HG02642 (cell line): Measurements from ENCODE around the gene ZG16B.

ENCODE experiments used
- ATAC-seq: cut with Tn5 transposase; IDR thresholded peaks from one replicate; pipeline ENCODE4 v1.9.1; 2021; ENCODE audit warnings: mild to moderate bottlenecking; ENCODE audit not compliant: unreplicated experiment, poor library complexity

Gene ZG16B

DNA sequence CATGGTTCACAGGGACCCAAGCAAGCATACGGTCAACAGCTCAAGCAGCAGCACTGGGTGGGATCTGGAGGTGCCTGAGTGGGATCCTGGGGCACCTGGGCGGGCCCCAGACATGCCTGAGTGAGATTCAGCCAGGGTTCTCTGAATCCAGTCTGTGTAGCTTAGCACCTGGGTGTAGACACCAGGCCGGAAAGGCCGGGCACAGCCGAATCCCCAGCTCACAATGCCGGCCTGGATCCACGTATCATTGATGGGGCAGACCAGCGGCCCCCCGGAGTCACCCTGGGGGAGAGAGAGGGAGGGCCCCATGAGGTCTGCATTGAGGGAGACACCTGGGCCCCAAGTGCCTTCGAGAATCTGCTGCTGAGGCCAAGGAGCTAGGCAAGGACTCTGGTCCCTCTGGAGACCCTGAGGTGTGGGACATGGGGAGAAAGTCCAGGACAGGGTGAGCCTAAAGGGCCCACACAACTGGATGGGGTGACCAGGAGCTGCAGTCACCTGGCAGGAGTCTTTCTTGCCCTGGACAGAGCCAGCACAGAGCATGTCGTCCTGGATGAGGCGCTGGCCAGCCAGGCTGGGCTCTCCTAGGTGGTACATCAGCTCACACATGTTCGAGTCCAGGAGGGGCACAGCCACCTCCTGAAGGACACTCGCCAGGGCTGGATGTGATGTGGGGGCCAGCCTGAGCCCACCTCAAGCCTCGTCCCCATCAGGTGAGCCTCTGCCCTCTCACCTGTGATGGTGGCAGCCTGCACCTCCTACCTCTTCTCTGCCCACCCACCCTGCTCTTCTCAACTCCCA is 9.7 kb downstream of the ZG16B start:
- no peak for ATAC-seq

DNA sequence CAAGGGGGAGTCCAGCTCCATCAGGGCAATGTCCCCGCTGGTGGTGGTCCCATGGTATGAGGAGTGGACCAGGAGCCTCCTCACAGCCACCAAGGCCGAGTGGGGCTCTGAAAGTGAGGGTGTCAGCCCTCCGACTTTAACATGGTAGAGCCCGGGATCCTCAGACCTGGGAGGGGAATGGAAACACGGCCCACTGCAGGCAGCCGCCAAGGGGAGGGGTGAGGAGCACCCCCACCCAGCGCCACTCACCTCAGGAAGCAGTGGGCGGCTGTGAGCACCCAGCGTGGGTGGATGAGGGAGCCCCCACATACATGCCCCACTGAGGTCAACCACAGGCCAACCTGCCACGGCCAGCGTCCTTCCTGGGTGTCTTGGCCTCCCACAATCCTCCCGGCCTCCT is 10.8 kb downstream of the ZG16B start:
- ATAC-seq: no peak

DNA sequence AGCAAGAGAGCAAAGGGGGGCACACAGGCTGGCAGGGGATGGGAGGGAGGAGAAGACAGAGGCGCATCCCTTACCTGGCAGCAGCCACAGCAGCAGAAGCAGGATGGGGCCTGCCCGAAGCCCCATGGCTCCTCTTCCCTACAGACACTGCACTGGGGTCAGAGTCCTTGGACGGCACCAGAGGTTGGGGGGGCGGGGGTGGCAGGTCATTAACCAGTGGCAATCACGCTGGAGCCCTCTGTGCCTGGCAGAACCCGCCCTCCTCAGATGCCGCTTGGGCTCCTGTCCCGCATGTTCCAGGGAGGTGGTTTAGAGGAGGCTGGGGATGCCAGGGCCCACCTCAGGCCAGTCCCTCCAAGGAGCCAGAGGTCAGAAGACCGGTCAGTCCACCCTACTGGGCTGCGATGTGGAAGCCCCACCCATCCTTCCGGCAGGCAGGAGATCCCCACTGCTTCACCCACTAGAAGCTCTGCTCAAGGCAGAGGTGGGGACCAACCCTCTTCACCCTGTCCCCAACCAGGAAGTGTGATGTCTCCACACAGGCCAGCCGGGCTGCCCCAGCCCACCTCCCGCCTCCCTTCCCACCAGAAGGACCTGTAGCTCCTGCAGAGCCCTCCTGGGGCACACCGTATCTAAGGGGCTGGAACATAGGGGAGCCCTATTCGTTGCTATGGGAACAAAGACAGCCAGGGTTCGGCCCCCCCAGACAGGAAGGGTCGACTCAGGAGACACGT is 11.7 kb downstream of the ZG16B start:
- ATAC-seq: no peak

DNA sequence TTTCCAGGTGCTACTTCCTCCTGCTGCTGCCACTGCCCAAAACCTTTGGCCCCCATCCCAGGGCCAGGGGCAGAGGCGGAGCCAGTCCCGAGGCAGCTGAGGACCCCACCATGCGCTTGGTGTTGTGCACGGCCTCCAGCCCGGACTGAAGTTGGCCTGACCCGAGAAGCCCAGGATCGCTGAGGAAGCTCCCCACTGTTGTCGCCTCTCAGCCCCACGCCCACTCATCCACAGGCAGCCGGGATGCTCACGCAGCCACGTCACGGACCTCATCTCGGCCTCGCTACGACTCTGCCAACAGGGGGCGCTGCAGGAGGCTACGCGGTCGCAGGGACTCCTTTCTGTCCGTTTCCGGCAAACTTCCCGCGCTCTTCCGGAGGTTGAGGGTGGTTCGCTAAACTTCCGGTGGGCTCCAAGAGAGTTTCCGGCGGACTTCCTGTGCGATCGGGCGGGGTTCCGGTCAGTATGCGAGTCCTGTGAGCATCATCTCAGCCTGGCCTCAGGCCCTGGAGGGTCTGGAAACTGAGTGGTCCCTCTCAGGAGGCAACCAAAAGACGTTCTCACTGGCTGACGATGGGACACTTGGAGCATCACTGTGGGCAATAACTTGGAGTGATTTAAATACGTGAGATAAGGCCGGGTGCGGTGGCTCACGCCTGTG is 12.4 kb downstream of the ZG16B start:
- no peak for ATAC-seq

DNA sequence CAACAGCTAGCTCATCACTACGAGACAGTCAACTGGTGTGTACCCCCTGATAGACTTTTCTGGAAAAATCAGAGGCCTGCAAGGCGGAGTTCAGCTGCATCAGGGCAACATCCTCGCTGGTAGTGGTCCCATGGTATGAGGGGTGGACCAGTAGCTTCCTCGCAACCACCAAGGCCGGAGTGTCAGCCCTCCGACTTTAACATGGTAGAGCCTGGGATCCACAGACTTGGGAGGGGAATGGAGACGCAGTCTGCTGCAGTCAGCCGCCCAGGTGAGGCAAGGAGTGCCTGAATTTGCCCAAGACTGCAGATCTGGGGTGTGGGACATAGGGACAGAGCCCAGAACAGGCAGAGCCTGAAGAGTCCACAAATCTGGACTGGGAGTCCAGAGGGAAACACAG is 13.4 kb downstream of the ZG16B start:
- no peak for ATAC-seq

DNA sequence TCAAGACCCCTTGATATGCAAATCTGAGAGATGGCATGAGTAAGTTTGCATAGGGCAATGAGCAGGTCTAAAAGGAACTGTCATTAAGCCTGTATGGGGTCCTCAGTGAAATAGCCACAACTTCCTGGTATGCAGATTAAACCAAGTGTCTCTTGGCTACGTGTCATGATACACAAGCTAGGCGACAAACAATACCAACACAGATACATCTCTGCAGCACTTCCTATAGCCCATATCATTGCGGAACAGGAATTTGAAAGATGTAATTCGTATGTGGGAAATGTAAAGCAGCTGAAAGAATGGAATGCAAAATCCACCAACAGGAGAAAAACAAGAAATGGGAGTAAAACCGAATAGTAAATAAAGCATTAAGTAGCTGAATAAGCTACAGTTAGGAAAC is 15.0 kb downstream of the ZG16B start:
- ATAC-seq: no peak

DNA sequence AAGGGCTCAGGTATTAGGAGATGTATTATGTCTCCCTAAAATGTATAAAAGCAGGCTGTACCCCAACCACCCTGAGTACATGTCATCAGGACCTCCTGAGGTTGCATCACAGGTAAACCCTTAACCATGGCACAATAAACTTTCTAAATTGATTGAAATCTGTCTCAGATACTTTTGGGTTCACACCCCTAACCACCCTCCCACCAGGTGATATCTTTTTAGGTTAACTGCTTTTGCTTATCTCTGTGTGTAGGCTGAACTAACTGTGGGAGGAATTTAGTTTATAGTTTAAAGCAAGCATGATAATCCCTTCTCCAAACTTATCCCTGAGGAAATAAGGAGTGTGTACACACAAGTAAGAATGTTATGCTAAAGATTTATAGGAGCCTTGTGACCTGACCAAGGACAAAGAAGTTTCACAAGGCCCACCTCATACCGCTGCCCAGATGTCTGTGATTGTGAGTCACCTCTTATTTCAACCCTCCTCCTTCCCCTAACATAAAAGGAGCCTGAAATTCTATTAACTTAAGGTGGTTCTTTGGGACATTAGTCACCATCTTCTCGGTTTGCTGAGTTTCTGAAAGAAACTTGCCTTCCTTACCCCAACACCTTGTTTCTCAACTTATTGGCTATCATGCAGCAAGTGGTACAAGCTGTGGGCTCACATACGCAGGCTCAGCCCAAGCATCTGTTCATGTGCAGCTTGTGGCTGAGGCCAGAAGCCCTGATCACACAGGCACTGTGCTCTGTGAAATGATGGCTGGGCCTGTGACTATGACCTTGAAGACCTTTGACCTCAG is 16.6 kb downstream of the ZG16B start:
- no peak for ATAC-seq

DNA sequence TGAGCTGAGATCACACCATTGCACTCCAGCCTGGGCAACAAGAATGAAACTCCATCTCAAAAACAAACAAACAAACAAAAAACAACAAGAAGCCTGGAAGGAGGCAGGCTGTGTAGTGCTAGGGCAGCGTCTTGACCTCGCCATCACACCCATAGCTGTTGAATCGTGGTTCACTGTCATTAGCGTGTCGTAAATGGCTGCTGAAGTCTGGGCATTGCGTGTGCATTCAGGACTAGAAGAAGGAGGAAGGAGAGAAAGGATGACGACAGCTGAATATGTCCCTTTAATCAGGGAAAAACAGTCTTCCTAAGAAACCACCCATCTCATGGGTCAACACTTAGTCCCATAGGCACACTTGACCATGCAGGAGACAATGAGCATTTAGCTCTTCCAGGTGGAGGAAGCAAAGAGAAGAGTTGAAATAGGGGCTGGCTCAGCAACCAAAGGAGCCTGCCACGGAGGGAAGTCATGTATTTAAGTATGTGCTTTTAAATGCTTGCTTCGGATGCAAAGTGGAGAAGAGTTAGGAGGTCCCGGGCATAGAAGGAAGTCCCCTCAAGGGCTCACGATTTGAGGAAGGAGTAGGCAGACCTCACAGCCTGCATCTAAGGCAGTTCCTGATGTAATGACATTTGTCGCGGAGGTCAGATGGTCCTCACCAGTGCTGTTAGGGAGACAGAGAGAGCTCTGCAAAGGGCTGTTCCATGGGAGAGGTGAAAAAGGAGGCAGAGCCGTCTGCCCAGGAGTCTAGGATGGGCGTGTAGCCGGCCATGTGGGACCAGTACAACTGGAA is 19.0 kb downstream of the ZG16B start:
- ATAC-seq: no peak

DNA sequence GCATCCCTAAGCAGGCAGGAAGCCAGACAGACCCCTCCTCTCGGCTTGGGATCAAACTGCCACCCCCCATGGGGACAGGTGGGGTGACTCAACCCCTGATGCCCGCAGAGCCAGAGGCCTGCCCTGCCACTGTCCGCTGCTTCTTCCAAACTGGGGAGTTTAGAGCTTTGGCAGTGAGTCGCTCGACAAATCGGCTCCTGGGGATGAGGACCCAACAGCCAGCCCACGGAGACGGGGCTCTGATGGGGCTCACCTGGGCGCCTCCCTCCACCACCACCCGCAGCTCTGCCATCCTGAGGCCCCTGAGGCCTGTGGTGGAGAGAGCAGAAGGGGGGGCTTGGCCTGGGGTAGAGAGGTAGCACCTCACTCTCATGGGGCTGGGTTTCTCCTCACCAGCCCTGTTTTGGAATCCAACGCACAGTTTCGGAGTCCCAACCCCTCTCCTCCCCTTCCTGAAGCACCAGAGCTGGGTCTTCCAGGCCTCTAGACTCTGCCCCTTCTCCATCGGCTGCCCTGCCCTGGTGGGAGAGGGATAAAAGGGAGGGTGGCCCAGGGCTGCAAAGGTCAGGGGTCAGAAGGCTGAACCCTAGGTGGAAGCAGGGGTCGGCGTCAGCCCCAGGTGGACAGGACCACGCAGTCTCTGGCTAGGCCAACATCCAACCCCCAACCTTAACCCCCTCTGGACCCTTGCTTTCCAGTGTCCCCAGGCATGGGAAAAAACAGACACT is 22.1 kb downstream of the ZG16B start:
- ATAC-seq: no peak

DNA sequence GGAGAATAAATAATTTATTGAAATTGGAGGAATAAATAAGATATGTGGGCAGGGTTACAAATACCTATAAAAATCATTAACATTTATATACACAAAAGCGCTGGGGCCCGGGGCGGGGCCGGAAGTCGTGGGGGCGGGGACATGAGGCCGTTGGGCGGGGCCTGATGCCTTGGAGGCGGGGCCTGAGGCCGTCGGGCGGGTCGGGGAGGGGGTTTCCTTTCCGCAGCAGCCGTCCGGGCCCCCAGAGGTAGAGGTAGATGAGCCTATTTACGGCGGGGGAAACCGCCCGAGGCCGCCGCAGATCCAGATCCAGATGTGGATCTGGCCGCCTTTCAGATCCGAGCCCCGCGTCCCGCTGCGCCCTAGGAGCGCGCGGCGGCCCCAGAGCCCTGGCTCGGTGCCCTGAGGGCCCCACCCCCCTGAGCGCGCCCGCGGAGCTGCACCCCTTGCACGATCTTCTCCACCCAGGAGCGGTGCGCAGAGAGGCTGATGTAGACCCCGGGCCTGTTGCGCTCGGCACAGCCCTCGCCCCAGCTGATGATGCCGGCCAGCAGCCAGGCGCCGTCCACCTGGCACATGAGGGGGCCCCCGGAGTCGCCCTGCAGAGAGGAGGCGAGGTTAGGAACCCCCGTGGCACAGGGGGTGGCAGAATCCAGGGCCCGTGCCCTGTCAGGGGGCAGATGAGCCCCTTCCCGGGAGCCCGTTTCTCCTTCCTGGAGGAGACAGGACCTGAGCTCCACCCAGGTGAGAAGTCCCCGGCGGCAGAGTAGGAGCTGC is 22.8 kb downstream of the ZG16B start:
- ATAC-seq: no peak

DNA sequence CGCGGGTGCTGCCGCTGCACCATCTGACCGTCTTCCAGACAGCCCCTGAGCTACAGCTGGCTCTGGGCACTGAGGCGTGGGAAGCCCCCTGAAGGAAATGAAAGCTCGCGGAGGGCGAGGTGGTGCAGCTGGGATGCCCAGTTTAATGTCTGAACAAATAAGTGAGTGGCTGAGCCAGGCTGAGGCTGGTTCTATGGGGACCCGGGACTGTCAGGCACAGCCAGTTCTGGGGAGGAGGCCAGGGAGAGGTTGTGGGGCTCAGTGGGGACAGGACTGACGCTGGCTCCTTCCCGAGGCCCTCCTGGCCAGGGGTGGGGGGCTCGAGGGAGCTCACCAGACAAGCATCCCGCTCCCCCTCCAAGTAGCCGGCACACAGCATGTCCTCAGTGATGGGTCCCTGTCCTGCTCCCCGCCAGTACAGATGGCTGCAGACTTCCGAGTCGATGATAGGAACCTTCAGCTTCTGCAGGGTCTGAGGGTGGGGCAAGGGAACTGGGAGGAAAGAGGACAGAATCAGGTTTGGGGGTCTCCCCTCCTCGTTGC is 23.5 kb downstream of the ZG16B start:
- ATAC-seq: no peak

DNA sequence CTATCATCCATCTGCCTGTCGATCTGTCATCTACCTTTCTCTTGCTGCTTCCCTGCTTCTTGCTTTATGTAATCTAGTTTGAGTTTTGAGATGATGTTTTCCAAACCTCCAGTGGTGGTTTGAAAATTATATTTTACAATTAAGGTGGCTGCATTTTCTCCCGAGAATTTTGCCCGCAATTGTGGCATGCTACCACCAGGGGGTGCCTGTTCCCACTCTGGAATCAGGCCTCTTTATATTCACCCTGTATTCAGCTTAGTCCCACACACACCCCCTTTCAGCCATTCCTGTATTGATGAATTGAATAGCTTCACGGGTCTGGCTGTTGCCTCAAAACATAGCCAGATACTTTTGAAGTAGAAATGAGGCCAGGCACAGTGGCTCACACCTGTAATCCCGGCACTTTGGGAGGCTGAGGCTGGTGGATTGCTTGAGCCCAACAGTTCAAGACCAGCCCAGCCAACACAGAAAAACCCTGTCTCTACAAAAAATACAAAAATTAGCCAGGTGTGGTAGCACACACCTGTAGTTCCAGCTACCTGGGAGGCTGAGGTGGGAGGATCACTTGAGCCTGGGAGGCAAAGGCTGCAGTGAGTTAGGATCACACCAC is 24.7 kb downstream of the ZG16B start:
- no peak for ATAC-seq

DNA sequence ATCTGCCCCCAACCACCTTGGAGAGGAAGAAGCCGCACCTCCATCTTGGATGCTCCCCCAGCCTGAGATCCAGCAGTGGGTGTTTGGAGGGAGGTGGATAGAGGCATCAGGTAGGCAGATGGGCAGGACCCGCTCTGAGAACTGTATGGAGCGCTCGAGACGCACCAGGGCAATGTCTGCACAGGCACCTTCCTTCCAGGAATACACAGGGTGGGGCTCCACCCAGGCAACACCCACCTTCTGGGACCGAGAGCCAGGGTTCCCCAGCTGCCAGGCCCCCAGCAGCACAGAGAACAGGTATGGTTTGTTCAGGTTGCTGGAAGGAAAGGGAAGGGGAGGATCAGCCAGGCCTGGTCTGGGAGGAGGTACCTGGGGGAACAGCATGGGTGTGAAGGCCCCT is 25.4 kb downstream of the ZG16B start:
- ATAC-seq: no peak

DNA sequence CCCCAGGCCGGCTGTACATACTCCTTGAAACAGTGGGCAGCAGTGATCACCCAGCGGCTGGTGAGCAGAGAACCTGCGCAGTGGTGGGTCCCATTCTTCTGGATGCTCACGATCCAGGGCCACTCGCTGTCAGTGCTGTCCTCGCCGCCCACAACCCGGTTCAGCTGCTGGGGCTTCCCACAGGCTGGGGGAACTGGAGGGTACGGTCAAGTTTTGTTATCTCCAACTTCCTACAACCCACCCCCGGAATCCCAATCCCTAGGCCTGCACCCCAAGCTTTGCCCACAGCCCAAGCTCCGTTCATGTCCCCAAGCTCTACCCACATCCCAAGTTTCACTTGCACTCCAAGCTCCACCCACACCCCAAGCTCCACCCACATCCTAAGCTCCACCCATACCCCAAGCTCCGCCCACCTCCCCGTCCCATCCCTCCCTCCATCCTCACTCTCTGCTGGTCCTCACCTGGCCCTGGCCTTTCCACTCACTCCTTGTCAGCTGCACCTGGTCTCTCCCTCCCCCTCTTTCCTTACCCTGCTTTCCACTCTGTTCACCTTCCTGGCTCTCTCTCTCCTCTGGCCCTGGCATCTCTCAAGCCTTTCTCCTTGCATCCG is 26.1 kb downstream of the ZG16B start:
- no peak for ATAC-seq

DNA sequence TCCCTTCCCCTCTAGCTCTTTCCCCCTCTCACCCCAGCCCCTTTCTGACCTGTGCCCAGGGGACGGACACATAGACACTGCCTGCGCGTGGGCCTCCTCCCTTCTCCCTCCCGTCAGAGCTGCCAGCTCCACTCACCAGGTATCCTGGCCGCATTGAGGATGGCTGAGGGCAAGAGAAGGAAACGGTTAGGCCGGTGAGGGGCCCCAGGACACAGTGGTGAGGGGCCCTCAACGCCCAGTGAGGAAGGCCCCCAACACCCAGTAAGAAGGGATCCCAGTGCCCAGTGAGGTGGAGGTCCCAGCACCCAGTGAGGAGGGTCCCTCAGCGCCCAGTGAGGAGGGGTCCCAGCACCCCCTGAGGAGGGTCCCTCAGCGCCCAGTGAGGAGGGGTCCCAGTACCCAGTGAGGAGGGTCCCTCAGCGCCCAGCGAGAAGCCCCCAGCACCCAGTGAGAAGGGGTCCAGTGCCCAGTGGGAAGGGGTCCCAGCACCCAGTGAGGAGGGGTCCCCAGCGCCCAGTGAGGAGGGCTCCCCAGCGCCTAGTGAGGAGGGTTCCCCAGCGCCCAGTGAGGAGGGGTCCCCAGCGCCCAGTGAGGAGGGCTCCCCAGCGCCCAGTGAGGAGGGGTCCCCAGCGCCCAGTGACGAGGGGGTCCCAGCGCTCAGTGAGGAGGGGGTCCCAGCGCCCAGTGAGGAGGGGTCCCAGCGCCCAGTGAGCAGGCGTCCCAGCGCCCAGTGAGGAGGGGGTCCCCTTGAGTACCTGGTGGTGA is 26.8 kb downstream of the ZG16B start:
- ATAC-seq: no peak

DNA sequence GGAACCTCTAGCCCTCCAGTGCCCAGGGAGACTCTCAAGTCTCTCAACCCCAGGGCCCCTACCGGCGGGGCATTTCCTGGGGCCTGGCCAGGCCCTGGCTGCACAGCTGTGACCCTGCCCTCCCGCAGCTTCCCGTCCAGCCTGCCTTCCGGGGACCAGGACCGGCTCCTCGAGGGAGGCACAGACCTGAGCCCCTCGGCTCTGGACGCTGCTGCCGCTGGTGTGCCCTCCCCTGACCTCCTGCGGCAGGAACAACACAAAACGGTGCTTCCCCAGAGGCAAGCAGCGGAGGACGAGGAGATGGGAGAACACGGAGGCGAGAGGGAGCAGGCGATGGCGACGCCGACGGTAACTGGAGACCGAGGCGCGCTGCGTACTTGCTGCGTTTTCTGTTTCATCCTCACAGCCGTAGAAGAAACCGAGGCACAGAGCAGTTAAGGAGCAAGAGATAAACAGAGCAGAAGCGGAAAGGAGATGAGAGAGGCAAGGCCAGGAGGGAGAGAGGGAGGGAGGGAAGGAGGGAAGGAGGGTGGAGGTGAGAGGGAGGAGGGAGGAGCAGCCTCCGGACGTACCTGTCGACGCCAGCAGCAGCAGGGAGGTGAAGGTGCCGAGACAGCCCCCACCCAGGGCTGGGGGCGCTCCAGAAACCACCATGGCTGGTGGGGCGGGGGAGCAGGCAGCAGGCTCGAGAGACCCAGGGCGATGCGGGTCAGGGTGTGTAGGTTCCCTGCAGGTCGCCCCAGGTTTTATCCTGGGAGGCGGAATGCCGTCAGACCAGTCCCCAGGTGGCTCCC is 27.5 kb downstream of the ZG16B start, which contains the start of gene PRSS22:
Gene PRSS22, minus strand, starts transcription at position 720 of the 794 bp plus-strand sequence. Its CDS starts 66 bp downstream, at position 654.
- ATAC-seq: no peak
